SKM-1 treated with dmso at 0.1 percent for 144 hours (cell line): ENCODE results near the gene JCAD.
"Not testable (repeated sequence)": the region's sequence is repeated elsewhere in the genome, so short reads cannot be mapped to it uniquely, and the experiment has no call there.

Source experiments
- DNase-seq: peaks from one replicate; lab custom pipeline; 2025; ENCODE audit not compliant: unreplicated experiment; lab: John Stamatoyannopoulos, UW

JCAD gene

GRCh38 chr10:30059209-30060107, at the start of gene JCAD:
Gene JCAD, minus strand, starts transcription at chr10:30059586. Its CDS starts 11,774 bp downstream, at chr10:30047812.
- no peak for DNase-seq

GRCh38 chr10:30106987-30107386, 47.6 kb upstream of the JCAD start:
- no peak for DNase-seq

- DNase-seq: no peak
Measured at GRCh38 chr10:30103595-30104320, 44.4 kb upstream of the JCAD start.

- not testable (repeated sequence) for DNase-seq
Measured at GRCh38 chr10:30099706-30100105, 40.3 kb upstream of the JCAD start.

- DNase-seq: no peak
Measured at GRCh38 chr10:30099101-30099500, 39.7 kb upstream of the JCAD start.

- DNase-seq: no peak
Measured at GRCh38 chr10:30098629-30099028, 39.2 kb upstream of the JCAD start.

GRCh38 chr10:30096564-30096963, 37.2 kb upstream of the JCAD start:
- DNase-seq: no peak

GRCh38 chr10:30095631-30096422, 36.4 kb upstream of the JCAD start:
- no peak for DNase-seq

- DNase-seq: no peak
Measured at GRCh38 chr10:30094601-30095000, 35.2 kb upstream of the JCAD start.

- no peak for DNase-seq
Measured at GRCh38 chr10:30093303-30093950, 34.0 kb upstream of the JCAD start.

GRCh38 chr10:30092151-30092790, 32.9 kb upstream of the JCAD start:
- DNase-seq: no peak

- no peak for DNase-seq
Measured at GRCh38 chr10:30091136-30091535, 31.8 kb upstream of the JCAD start.

GRCh38 chr10:30088178-30088577, 28.8 kb upstream of the JCAD start:
- no peak for DNase-seq

- DNase-seq: no peak
Measured at GRCh38 chr10:30083934-30084333, 24.5 kb upstream of the JCAD start.

- DNase-seq: no peak
Measured at GRCh38 chr10:30081182-30081581, 21.8 kb upstream of the JCAD start.

- no peak for DNase-seq
Measured at GRCh38 chr10:30080161-30080560, 20.8 kb upstream of the JCAD start.

GRCh38 chr10:30079408-30079807, 20.0 kb upstream of the JCAD start:
- no peak for DNase-seq

- no peak for DNase-seq
Measured at GRCh38 chr10:30075481-30075880, 16.1 kb upstream of the JCAD start.

- DNase-seq: no peak
Measured at GRCh38 chr10:30074933-30075332, 15.5 kb upstream of the JCAD start.

- DNase-seq: no peak
Measured at GRCh38 chr10:30074090-30074489, 14.7 kb upstream of the JCAD start.

- no peak for DNase-seq
Measured at GRCh38 chr10:30073767-30074060, 14.3 kb upstream of the JCAD start.
